Measurements from ENCODE around the gene SCAMP1.

DNA sequence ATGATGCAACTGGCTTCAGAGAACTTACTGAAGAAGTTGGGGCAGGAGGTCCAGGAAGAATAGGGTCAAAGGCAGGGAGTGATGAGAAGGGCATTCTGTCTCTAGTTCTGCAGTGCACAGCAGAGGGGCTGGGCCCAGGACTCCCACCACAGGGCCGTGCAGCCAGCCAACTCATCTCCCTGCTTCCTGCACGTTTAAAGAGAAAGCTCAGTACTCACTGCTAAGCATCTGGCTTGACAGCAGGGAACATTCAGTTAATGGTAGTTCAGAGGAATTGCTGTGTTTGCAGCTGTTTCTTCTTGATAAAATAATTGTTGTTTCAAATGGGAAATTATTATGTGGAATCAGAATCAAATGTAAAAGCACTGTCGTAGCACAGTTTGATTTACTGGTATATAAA, 25.6 kb upstream of the SCAMP1 start:
- TF ChIP-seq GATAD2A (CRISPR knock-in tag; IDR thresholded peaks at IDR 0.05), result no peak
- TF ChIP-seq FOXK1 (CRISPR knock-in tag; IDR thresholded peaks at IDR 0.05; ENCODE audit: borderline replicate concordance, low read depth), result no peak
- no peak for TF ChIP-seq POLR2A (IDR thresholded peaks at IDR 0.05; ENCODE audit: insufficient read depth in 1 of 2, low read depth in 2 of 2, low read length in 2 of 2)
- TF ChIP-seq, protein P1, sequence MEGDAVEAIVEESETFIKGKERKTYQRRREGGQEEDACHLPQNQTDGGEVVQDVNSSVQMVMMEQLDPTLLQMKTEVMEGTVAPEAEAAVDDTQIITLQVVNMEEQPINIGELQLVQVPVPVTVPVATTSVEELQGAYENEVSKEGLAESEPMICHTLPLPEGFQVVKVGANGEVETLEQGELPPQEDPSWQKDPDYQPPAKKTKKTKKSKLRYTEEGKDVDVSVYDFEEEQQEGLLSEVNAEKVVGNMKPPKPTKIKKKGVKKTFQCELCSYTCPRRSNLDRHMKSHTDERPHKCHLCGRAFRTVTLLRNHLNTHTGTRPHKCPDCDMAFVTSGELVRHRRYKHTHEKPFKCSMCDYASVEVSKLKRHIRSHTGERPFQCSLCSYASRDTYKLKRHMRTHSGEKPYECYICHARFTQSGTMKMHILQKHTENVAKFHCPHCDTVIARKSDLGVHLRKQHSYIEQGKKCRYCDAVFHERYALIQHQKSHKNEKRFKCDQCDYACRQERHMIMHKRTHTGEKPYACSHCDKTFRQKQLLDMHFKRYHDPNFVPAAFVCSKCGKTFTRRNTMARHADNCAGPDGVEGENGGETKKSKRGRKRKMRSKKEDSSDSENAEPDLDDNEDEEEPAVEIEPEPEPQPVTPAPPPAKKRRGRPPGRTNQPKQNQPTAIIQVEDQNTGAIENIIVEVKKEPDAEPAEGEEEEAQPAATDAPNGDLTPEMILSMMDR (CRISPR knock-in tag; IDR thresholded peaks at IDR 0.05), result no peak
- TF ChIP-seq YY1 (IDR thresholded peaks at IDR 0.05; ENCODE audit: insufficient read depth, insufficient replicate concordance, low read depth, low read length), result no peak
- TF ChIP-seq STAG1 (CRISPR knock-in tag; IDR thresholded peaks at IDR 0.05), result no peak
- TF ChIP-seq, protein P2, sequence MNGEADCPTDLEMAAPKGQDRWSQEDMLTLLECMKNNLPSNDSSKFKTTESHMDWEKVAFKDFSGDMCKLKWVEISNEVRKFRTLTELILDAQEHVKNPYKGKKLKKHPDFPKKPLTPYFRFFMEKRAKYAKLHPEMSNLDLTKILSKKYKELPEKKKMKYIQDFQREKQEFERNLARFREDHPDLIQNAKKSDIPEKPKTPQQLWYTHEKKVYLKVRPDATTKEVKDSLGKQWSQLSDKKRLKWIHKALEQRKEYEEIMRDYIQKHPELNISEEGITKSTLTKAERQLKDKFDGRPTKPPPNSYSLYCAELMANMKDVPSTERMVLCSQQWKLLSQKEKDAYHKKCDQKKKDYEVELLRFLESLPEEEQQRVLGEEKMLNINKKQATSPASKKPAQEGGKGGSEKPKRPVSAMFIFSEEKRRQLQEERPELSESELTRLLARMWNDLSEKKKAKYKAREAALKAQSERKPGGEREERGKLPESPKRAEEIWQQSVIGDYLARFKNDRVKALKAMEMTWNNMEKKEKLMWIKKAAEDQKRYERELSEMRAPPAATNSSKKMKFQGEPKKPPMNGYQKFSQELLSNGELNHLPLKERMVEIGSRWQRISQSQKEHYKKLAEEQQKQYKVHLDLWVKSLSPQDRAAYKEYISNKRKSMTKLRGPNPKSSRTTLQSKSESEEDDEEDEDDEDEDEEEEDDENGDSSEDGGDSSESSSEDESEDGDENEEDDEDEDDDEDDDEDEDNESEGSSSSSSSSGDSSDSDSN (CRISPR knock-in tag; IDR thresholded peaks at IDR 0.05), result no peak

Data from HepG2 (cell line).